Fibroblast of the aortic adventitia (primary cell): ENCODE results near the gene CCDC82. TPM values are rescaled to one million over a fixed set of nuclear protein-coding genes. Genes with fewer than 3 reads are reported as not detected.

Source experiments
- DNase-seq: peaks from one replicate; pipeline ENCODE4 v3.0.0-alpha.2; 2010; ENCODE audit warnings: low read depth
- H3K4me3 ChIP-seq: 2 replicates; pipeline ENCODE4 v1.5.1; 2011; ENCODE audit warnings: low read depth, mild to moderate bottlenecking, control low read depth, low read length, moderate library complexity
- total RNA-seq: library from RNA; depleted of rRNA; stranded (reverse); fragments of >200 nt; gene quantifications from 2 replicates; pipeline ENCODE4 v1.2.3, GENCODE V29; 2012; ENCODE audit warnings: low replicate concordance
- TF ChIP-seq, protein P1 (sequence below): IDR thresholded peaks from 2 replicates; pipeline ENCODE4 v1.5.1; 2011; ENCODE audit warnings: mild to moderate bottlenecking, low read length, control low read depth, inconsistent platforms; ENCODE audit not compliant: insufficient read depth

Gene CCDC82
- total RNA-seq, 1 donor, result 31.2 TPM

DNA sequence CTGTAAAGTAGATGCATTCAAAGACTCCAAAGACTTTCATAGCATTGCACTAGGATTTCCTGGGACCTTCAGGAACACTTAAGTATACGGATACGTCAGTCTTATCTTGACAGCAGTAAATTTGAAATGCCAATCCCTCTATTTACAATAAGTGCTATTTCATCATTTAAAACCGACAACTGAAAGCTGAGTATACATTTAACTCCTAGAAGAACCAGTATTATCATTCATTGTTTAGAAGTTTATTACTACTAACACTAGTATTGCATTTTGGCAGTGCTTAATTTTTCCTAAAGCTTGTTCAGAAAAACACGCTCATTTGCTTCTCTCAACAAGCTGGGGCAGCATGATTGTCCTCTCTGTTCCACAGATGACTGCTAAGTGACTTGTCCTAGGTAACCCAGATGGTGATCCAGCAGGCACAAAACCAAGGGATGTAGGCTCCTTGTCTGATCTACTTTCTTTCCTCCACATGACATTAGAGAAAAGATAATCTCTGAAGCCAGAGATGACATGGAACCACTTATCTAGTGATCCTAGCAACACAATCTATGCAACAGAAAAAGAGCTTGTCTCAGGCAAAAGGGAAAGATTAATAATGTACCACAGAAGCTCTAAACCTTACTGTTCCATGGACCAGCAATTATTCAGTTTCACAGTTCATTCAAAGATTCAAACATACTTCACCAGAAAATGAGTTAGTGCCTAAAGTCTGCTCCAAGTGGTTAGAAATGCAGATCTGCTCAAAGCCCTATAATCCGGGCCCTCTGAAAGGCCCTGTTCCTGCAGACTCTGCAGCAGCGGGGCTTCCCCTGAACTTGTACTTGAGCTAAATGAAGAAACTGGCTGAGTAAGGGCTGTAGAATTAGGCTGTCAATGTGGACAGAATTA lies 51.9 kb downstream of the CCDC82 start:
- DNase-seq, result peak; percentile 63
- H3K4me3 ChIP-seq, result peak overlapping the region; percentile 74
- TF ChIP-seq, protein P1, sequence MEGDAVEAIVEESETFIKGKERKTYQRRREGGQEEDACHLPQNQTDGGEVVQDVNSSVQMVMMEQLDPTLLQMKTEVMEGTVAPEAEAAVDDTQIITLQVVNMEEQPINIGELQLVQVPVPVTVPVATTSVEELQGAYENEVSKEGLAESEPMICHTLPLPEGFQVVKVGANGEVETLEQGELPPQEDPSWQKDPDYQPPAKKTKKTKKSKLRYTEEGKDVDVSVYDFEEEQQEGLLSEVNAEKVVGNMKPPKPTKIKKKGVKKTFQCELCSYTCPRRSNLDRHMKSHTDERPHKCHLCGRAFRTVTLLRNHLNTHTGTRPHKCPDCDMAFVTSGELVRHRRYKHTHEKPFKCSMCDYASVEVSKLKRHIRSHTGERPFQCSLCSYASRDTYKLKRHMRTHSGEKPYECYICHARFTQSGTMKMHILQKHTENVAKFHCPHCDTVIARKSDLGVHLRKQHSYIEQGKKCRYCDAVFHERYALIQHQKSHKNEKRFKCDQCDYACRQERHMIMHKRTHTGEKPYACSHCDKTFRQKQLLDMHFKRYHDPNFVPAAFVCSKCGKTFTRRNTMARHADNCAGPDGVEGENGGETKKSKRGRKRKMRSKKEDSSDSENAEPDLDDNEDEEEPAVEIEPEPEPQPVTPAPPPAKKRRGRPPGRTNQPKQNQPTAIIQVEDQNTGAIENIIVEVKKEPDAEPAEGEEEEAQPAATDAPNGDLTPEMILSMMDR, result no peak

DNA sequence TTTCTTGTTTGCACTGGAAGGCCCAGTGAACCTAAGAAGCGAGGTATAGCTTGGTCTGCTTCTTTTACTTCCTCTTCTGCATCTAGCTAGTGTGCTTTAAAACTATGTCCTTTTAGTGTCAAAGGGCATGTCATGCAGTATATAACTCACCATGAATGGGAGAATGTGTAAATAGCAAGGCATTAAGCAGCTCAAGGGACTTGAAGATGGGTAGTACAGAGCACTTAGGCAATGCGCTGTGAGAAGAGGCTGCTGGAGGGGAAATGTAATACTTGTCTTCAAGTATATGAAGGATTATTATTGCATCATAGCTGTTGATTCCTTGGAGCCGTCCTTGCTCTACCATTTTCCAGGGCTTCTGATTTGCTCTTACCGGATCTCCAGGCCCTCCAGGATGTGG lies 54.3 kb downstream of the CCDC82 start:
- no peak overlapping the region for H3K4me3 ChIP-seq
- no peak for DNase-seq
- TF ChIP-seq, protein P1, result no peak

DNA sequence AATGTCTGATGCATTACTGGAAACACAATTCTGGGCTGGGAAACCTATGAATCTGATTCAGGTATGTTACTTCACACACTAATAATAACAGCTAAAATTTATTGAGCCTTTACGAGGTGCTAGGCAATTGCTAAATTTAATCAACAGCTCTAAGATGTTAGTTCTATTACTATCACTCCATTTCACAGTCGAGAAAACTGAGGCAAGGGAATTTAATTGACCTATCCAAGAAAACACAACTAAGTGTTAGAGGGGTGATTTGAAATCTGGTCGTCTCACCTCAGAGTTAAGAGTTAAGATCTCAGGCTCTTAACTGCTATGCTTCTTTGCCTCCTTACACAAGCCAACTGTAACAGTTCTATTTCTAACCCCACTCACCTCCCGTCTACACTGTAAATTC lies 55.5 kb downstream of the CCDC82 start:
- H3K4me3 ChIP-seq, result no peak overlapping the region
- TF ChIP-seq, protein P1, result no peak
- DNase-seq, result no peak

DNA sequence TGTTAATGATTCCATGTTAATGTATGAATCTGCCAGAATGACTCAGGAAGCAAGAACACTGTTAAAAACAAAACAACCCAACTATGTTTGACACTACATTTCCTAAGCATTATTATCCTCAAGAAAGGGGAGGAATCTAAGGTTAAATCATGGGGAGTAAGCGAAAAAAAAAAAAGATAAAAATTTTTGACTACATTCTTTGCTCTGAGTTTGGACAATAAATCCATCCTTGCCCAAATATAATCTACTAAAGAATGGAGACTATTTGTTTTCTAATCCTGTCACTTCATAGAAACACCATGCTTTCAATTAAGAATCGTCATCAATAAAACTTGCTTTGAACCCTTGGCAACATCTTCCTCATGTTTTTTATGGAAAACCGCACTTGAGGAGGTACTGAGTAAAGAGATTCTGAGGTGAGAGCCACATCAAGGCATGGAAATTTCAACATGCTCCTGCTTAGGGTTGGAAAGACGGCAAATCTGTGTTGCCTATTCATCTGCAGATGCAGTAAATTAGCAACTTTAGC lies 56.5 kb downstream of the CCDC82 start:
- H3K4me3 ChIP-seq, result no peak overlapping the region
- DNase-seq, result peak; percentile 56
- TF ChIP-seq, protein P1, result no peak

DNA sequence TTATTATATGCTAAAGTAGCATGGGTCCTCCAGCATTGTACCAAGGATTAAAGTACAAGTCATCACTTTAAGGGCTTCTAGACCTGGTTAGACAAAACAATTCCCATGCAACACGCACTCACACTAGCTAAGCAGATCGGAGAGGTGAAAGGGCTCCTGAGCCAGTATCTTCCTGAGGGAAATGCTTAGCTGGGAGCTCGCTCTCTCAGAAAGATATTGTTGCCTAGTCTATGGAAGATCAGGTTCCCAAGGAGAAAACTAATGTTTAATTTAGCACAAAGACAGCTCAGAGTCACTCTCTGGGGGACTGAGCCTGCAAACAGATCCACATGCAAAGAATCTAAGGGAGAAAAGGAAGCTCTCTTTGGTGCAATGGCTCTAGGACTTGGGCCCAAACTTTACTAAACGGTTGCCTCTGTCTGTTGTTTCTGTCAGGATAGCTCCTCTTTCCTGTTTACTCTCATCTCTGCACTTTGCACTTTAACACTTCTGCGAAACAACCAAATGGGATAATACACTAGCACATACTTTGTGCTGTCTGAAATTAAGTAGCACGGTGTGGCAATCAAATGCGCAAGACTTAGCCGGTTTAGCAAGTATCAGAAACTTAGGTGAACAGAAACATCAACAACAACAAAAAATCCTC lies 57.5 kb downstream of the CCDC82 start:
- DNase-seq, result no peak
- H3K4me3 ChIP-seq, result no peak overlapping the region
- TF ChIP-seq, protein P1, result no peak

DNA sequence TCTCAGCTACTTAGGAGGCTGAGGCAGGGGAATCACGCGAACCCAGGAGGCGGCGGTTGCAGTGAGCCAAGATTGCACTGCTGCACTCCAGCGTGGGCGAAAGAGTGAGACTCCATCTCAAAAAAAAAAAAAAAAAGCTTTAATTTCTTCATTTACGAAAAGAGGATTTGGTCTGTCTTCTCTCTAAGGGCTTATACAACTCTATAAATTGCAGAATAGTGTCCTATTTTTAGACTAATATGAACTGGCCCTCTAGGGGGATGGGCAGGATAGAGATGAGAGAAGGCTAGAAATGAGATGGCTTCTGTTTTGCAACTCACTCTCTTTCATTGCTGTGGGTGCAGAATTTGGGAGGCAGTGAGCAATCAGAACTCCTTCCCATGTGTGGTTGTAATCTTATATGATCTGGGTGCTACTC lies 58.0 kb downstream of the CCDC82 start:
- DNase-seq, result no peak
- TF ChIP-seq, protein P1, result no peak
- H3K4me3 ChIP-seq, result no peak overlapping the region
